B cell (primary cell): ENCODE data around the gene CNTN4.

Experiments
- CTCF ChIP-seq: fragments of 200-600 bp; IDR thresholded peaks from one replicate; pipeline ENCODE4 v1.8.0; 2022; ENCODE audit warnings: antibody characterized with exemption, mild to moderate bottlenecking
- EZH2 ChIP-seq: IDR thresholded peaks from 2 replicates; pipeline ENCODE4 v1.6.1; 2012; ENCODE audit warnings: borderline replicate concordance, low read depth, mild to moderate bottlenecking, moderate library complexity, low read length; ENCODE audit not compliant: insufficient read depth, poor library complexity, severe bottlenecking

GRCh38 chr3:2092758-2093157, 5.9 kb upstream of the CNTN4 start:
- TF ChIP-seq CTCF (no peak), EZH2 (no peak)
